Measurements from ENCODE around the gene CPNE9.

CPNE9 gene

DNA sequence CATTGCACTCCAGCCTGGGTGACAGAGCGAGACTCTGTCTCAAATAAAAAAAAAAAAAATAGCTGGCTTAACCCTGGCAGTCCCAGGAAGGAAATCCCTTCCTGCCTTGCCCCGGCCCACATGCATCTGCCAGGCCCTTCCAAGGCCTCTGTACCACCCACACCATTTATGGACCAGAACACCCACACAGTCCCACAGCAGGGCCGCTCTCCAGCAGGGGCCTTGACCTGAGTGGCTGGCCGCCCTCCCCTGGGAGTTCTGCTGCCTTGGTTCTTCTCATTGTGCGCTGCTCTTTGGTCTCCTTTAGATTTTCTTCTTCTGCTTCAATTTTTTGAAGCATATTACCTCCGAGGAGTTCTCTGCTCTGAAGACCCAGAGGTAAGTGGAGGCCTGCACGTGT is 16.1 kb upstream of the CPNE9 start:
- no peak for DNase-seq

DNA sequence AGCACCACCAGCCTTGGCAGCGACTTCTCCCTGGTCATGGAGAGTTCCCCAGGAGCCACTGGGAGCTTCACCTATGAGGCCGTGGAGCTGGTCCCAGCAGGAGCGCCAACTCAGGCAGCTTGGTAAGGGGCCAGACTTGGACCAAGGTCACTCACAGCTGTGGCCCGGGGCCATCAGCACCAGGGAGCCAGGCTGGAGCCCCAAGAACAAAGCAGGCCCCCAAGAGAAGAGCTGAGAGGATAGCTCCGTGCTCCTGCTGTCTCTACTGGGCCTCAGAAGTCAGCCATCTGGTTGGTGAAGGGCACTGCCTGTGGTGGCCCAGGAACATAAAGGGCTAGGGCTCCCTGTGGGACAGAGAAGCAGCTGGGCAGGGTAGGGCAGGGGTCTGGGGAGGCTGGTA is 14.7 kb upstream of the CPNE9 start:
- DNase-seq = no peak

- no peak for DNase-seq
Measured at GRCh38 chr3:9689757-9690156, 13.9 kb upstream of the CPNE9 start.

- DNase-seq = no peak
Measured at GRCh38 chr3:9690451-9691450, 12.9 kb upstream of the CPNE9 start.

- no peak for DNase-seq
Measured at GRCh38 chr3:9691636-9692035, 12.0 kb upstream of the CPNE9 start.

DNA sequence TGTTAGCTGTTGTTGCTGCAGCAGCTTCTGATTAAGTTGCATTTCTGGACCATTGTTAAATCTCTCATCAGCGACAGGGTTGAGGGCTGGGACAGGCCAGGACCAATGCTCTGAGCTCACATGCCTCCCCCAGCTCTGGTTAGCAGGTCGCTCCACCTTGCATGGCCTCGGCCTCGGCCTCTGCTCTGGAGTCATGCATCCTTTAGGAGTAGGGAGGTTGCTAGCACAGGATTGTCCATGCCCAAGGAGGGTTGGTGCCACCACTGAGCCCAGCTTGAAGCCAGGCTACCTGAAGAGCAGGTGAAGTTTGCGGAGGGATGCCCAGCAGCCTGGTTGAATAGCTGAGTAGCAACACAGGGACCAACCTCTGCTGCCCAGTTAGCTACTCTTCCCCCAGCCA is 11.2 kb upstream of the CPNE9 start:
- no peak for DNase-seq

DNA sequence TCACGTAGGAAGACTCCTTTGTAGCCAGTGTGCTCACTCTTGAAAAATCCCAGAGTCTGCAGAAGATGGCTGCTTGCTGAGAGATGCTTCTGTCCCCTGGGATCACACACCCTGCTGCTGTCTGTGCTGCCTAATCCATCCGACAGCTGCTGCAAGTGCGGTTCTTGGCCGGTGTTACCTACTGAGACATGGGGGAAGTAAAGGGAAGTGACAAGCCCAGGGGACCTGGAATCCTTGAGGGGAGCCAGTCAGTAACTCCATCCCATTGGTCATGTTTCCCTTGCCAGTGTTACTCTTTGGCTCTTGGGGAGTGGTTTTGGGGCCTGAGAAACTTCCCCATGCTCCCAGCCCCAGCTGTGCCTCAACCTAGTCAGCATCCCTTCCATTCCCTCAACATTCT is 8.3 kb upstream of the CPNE9 start:
- DNase-seq = no peak

GRCh38 chr3:9695746-9696145 is 7.9 kb upstream of the CPNE9 start:
- DNase-seq = no peak

- DNase-seq = no peak
Measured at GRCh38 chr3:9696480-9697220, 7.0 kb upstream of the CPNE9 start.

- no peak for DNase-seq
Measured at GRCh38 chr3:9697892-9698291, 5.7 kb upstream of the CPNE9 start.

- DNase-seq = no peak
Measured at GRCh38 chr3:9698293-9698692, 5.3 kb upstream of the CPNE9 start.

- DNase-seq = no peak
Measured at GRCh38 chr3:9700536-9700935, 3.1 kb upstream of the CPNE9 start.

GRCh38 chr3:9701006-9701405 is 2.6 kb upstream of the CPNE9 start:
- no peak for DNase-seq

- DNase-seq = no peak
Measured at GRCh38 chr3:9701711-9702110, 1.9 kb upstream of the CPNE9 start.

GRCh38 chr3:9703240-9703639 is 393 bp upstream of the CPNE9 start:
- DNase-seq = no peak

DNA sequence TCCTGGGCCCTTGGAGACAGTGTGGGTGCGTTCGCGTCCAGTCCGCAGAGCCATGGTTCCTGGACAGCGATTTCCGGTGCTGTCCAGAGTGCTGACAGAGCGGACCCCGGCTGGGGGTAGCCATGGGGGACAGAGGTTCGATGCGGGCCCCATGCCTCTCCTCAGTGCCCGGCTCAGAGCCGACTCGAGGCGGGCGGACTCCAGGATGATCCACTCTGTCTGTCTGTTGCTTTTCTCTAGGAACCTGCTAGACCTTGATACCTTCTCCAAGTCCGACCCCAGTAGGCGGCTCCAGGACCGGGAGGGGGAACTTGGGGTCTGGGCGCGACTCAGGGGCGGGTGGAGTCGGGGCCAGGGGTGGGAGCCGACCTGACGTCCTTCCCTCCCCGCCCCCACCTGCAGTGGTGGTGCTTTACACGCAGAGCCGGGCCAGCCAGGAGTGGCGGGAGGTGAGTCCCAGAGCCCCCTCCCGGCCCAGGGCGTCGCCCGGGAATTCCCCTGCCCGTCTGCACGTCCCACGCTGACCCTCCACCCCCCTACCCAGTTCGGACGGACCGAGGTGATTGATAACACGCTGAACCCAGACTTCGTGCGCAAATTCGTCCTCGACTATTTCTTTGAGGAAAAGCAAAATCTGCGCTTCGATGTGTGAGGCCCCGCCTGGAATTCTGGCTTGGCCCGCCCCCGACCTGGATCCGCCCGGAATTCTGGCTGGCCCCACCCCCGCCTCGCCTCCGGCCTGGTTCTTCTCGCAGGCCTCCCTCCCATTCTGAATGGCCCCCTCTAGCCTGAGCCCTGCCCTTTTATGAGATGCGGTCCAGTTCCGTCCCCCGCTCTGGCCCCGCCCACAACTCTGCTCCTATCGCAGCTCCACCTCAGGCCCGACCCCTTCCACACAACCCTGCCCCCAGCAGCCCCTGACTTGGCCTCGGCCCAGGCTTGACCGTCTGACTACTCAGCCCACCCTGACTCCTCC is 1.0 kb downstream of the CPNE9 start:
- DNase-seq = no peak

DNA sequence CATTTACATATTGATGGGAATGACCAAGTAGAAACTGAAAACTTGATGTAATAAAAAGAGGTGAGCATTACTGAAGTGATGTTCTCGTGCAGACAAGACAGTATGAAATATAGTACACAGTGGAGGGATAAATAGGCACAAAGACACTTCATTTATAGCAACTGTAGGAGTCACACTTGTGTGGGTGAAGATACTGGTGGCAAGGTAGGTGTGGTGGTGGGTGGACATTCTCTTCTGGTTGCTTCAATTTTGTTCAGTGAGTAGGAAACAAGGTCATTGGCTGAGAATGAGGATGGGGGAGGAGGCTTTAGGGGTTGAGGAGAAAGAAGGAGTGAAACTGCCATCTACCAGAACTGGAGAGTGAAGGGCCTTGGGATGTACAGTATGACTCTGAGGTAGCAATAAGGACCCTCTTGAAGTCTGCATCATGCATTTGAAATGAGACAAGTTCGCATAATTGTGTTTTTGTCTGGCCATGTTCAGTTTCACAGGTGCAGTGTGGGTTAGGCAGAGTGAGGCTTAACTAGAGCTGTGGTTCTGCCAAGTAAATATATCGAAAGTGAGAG is 6.6 kb downstream of the CPNE9 start:
- DNase-seq = no peak

DNA sequence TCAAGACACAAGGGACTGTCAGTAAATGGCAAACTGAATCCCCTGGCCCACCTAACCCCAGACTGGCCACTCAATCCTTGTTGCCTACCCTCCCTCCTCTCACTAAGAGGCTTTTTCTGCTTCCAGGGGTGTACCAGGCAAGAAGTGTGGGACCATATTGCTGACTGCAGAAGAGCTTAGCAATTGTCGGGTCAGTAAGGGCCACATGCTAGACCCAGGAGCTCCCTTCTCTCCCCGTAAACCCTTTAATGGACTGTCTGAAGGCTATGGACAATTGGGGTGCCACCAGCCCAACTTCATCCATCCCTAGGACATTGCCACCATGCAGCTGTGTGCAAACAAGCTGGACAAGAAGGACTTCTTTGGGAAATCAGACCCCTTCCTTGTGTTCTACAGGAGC is 8.8 kb downstream of the CPNE9 start:
- no peak for DNase-seq

- no peak for DNase-seq
Measured at GRCh38 chr3:9713142-9713541, 9.5 kb downstream of the CPNE9 start.

- no peak for DNase-seq
Measured at GRCh38 chr3:9715136-9715535, 11.5 kb downstream of the CPNE9 start.

DNA sequence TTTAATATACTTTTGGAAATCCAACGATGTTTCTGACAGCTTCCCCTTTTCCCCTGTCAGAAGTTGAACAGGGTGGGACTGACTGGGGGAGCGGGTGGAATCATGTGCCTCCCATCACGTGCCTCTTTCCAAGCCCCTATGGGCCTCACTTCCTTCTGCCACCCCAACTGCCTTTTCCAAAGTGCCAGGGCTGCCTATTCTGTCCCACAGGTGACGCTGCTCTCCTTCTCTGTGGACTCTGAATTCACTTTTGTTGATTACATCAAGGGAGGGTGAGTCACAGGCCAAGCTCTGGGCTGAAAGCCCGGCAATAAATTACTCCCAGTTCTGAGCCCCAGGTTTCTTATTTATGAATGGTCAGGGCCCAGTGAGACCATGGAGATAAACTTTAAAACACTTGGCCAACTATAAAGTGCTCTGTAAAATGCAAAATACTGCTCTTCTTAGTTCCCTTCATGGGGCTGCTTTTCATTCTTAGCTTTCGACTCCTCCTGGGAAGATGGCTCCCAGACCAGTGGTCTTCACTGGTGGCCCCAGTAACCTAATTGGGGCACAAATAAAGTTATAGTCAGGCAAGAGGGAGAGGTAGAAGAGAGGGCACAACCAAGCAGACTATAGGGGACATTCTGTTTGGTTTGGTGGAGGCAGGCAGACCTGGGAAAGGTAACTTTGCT is 12.3 kb downstream of the CPNE9 start:
- no peak for DNase-seq

Measured in NCI-H510A (cell line).